ENCODE data around the gene CYRIA.

The CYRIA gene

DNA sequence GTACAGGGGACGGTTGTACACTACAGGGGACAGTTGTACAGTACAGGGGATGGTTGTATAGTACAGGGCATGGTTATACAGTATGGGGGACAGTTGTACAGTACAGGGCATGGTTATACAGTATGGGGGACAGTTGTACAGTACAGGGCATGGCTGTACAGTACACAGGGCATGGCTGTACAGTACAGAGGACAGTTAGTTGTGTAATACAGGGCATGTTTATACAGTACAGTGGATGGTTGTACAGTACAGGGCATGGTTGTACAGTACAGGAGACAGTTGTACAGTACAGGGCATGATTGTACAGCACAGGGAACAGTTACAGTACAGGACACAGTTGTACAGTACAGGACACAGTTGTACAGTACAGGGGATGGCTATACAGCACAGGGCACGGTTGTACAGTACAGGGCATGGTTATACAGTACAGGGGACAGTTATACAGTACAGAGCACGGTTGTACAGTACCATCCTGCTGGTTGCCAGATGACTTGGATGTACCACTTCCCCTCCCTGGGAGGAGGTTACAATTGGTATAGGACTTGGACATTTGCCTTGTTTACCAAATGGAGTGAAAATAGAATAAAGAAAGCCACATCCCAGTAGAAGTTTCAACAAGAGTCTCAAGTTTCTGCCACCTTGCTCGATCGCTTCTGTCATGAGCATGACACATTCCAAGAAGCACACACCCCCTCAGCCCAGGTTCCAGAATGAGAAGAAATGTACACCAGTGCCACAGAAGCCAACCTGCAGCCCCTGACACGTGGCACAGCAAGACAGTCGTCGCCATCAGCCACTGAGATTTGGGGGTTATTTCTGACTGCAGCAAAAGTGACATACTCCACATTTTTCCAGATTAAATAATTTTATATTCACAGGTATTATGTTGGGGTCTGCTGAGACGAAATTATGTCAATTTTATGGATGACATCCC is 16.0 kb downstream of the CYRIA start:
- no peak for DNase-seq

DNA sequence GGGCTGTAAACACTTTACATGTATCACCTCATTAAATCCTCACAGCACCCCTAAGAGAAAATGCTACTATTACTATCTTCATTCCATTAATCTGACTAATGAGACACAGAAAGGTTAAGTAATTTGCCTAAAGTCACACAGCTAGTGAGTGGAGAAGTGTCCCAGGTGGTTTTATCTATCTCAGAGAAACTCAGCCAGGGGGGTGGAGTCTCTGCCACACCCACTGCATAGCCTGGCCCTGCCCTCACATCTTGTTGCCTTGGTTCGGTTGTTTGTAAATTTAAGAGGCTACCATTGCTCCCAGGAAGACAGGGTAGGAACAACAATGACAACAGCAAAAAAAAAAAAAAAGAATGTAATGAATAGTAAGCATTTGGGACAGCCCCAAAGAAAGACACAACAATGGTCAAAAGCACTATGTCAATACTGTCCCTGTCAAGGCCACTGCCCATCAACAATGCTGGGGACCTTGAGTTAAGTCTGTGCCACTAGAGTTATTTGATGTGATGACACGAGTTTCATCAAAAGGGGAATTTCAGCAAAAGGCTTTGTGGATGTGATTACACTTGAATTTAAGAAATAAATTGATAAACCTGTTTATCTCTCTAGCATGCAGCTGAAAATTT is 17.5 kb downstream of the CYRIA start:
- no peak for DNase-seq

DNA sequence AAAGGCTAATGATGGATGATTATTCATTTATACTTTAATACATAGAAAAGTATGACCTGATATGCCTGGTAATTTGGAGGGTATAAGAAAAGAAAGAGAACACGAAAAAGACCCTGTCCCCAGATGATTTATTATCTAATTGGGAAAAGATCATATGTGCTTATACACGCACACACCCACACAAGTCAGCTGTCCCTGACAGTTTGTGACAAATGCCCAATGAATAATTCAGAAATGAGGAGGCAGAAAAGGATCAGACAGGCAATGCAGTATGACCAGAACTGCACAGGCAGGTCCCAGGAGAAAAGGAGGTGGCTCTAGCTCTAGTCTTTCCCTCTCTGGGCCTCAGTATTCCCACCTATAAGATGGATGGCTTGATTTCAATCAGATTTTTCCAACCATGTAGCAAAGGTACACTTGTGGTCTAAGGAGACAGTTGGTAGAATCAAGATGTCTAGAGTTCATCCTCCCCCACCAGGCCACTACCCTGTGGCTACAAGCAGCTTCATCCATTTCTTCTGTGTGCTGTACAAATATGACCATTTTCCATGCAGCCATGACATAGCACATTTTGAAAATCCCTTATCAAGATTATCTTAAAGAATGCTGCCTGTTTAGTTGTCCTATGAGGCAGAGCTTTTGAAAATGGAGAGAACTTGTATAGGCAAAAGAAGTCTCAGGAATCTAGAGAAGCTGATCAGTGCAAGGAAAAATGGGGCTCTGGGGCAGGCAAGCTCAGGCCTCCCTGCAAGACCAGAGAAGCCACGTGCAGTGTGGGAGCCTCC is 19.7 kb downstream of the CYRIA start:
- DNase-seq: no peak

DNA sequence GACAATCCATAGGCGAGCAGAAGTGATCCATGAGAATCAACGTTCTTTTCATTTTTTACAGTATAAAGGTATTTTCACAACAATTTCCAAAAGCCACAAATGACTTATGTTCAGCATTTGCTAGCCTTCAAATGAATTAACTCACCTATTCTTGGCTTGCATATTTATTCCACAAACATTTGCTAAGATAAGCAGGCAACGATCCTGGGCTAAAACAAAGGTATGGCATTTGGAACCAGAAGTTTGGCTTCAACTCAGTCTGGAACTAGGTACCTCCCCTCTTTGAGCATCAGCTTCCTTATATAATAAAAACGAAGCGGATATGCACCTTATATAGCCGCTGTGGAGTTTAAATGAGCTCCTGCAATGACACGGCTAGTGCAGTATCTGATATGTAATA is 20.5 kb downstream of the CYRIA start:
- no peak for DNase-seq

DNA sequence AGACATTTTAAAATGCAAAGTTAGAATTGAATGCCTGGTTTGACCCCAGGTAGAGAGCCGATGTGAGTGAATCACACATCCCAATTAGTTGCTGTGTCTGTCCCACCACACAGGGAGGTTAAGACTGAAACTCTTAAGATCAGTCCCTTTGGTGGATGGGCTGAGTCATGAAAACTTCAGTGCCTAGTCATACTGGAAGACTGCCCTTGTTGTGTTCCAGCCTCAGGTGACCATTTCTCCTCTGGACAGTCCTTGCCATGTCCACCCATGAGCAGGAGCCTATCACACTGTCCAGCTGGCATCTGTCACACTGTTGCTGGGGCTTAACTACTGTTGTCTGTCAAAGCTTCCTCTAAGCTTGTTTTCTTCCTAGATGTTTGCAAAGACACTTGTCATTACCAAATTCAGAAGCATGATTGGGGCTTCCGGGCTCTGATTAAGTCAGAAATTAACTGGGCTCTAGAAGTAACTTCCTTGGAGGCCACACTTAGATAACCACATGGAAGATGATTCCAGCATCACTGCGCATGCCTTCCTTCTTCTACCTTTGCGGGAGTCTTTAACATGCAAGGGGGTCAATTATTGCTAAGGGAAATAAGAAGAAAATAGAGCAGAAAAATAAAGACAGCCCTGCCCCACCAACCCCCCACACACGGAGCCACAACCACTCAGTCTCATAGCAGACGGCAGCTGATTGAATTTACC is 21.3 kb downstream of the CYRIA start:
- no peak for DNase-seq

DNA sequence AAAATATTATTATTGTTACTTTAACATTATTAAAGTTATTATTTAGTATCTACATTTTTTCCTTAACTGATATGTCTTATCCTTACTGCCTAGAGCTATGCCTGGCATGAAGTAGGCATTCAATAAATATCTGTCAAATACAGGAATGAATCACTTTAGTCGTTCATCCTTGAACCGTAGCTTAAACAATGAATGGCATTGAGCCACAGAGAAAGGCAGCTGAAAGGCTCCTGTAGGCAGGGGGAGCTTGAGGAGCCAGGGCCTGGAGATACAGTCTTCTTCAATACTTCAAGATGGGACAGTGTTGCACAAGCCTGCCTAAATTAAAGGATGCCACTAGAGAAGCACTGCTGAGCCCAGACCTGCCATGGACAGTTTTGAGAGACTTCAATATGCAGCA is 22.5 kb downstream of the CYRIA start:
- no peak for DNase-seq

DNA sequence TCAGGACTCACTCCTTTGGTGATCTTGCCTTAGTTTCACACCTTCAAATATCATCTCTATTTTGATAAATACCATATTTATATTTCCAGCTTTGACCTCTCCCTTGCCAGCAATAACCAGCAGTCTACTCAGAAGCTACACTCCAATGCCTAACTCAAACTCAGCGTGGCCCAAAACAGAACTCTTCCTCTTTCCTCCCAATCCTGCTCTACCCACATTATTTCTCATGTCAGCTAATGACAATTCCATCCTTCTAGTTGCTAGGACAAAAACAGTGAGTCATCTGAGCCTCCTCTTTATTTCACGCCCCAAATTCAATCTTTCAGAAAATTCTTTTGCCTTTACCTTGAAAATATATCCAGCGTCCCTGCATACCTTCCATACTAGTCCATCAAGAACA is 23.5 kb downstream of the CYRIA start:
- DNase-seq: no peak

DNA sequence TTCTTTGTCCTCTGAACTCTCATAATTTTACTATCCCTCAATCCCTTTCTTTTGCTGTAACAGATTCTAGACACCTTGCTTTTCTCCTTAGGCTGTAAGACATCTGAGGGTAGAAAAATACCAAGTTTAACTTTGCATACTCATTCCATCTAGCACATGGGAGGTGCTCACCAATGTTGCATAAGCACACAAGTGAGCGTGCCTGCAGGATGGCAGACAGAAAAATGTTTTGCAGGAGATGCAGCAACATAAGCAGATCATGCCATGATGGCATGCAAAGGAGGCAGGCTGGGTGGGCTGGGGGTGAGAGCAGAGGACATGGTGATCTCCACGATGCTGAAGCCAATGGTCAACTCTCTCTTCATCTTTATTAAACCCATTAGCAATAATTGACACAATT is 24.1 kb downstream of the CYRIA start:
- no peak for DNase-seq

DNA sequence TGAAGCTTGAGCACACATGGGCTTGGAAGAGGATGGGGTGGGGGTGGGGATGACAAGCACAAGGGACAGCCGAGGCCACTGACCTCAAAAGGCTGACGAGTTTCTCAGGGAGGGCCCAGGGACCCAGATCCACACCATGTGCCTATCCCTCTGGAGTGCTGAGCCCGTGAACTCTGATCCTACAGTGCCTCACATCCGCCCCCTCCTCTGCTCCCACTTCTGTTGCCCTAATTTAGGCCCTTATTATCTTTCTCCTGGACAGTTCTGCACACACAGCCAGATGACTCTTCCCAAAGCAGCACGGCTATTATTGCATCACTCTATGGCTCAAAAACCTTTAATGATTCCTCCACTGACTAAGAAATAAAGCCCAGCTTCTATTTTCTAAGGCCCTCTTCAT is 24.8 kb downstream of the CYRIA start:
- no peak for DNase-seq

DNA sequence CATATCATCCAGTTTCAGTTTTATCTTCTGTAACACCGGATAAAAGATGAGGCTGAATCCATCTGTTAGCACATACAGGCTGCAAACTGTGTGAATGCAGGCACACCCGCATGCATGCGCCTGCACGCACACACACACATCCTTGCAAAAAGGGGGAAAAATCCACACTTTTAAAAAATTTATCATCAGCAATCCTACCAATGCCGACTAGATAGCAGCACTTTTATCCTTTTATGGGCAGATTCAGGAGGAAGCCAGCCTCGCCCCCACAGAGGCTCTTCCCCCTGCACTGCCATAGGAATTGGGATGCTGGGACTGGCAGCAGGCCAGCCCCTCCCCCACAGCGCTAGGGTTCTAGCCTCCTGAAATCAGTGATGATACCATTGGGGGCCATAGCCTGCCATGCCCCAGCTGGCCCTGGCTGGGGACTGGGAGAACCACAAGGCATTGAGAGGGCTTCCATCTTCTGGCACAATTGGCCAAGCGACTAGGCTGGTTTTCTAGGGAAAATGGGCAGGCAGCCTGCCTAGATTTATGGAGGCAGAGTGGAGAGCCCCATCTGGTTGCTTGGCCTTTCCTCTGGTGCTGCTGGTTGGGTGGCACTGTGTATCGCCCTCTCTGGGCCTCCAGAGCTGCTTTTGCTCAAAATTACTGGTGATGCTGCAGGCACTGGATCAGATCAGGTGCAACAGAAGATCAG is 25.5 kb downstream of the CYRIA start:
- DNase-seq: no peak

DNA sequence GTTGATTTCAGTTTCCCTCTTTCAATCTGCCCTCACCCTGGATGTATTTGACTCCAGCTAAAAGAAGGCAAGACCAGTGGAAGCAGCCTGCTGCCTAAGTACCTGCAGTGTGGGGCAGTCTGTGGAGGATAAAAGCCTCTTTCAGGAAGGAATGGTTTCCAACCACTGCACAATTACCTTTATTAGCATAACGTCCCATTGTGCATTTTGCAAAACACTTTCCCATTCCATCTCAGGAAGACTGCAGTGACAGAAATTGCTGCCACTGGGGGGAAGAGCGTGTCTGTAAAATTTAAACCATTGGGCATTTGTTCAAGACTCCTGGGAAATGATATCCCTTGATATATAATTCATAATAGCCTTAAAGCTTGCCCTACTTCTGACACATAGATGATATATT is 26.2 kb downstream of the CYRIA start:
- no peak for DNase-seq

DNA sequence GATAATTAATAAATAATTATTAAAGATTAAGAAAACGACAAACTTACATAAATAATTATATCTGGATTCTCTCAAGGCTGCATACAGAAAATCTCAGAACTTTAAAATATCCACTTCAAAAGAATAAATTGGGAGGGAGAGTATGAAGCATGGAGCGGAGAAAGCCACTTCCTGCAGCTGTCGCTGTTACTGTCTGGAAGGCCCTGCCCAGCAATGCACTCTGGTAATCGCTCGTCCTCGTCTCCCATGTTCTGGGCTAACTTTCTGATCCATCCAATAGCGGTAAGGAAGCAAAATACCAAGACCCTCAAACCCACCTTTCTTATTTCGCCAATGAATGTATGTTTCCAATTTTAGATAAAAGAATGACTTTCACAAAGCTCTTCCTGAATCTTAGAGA is 26.7 kb downstream of the CYRIA start:
- DNase-seq: no peak

DNA sequence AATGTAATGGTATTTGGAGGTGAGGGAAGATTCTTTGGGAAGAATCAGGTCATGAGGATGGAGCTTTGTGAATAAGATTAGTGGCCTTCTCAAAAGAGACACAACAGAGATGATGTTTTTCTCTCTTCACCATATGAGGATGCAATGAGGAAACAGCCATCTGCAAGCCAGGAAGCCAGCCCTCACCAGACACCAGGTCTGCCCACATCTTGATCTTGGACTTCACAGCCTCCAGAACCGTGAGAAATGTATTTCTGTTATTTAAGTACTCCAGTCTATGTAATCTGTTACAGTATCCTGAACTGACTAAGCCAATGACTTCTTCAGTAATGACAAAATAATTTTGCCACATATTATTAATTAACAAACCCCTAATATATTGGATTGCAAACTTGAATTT is 28.3 kb downstream of the CYRIA start:
- no peak for DNase-seq

DNA sequence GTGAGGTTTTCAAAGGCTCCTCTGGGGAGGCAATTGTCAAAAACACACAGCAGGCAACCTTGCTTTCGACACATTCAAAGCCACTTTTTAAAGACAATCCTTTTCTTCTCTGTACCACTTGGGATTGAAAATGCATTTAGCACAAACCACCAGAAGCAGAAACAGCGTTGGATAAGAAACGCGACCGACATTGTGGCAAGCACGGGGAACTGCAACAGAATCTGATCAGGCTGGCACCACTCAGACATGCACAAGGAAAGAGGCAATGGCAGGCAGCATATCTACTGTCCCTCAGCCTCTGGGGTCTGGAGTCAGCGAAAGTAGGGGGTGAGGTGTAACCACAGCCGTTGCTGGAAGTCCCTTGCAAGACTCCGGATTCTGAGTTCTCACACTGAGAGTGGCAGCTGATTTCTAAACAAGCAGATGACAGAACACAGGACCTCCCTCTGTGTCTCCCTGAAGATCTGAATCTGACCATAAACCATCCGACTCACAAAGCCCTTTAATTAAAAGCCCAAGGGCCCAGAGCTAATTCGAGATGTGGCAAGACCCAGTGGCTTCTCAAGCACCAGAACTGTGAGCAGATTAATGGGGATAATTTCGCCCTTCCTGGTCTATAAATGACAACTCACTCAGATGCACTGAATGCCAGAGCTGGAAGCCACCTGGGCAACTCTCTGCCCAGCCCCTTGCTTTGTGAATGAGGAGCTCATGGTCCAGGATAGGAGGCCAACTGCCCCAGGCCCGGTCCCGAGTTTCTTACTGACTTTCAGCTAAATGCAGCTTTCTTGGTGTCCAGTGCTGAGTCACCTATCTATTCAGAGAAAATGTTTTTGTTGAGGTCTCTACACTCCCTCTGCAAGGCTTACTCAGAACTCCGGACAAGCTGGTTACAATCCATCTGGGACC is 29.6 kb downstream of the CYRIA start:
- no peak for DNase-seq

DNA sequence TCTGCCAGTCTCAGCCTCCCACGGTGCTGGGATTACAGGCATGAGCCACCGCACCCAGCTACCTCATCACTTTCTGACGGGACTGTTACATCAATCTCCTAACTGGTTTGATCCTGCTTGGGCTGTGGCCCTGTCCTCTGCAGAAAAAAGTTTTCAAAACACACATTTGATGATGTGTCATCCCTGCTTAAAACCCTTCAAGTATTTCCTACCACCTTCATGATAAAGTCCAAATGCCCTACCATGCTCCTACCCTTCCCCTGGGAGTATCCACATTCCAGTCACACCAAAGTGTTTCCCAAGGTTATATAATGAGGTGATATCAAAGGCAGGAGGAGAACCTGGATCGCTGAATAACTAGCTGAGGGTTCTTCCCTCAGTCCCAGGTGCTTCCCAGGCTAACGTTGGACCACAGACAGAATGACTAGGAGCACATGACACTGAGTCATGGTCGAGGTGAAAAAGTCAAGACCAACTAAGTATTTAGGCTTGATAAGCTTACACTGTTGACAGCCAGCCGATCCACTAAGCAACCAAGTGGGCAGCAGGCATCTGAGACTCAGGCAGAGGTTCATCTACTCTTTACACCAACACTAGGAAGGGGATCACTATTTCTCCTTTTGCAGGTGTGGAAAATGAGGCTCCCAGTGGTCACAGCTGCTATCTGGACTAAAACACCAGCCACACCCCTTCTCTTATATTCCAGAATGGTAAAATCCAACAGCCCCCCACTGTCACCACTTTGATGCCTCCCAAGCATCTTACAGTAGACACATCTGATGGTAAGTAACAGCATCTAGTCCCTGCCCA is 31.8 kb downstream of the CYRIA start:
- DNase-seq: no peak

DNA sequence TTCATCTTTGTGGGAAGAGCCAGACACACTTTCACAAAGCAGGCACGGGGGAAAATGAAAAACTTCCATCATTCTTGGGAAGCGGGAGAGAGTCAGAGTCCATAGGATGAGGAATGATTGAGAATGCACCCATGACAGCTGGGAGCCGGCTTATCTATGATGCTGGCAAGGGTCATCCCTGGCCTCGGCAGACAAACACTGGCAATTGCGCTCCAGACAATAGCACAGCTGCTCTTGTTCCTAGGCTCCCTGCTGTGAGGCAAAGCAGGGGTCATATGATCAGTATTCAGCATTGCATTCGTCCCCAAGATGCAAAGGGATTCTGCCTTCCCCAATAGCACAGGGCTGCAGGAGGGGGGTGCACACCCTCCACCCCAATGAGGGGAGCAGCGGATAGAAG is 33.0 kb downstream of the CYRIA start:
- DNase-seq: no peak

DNA sequence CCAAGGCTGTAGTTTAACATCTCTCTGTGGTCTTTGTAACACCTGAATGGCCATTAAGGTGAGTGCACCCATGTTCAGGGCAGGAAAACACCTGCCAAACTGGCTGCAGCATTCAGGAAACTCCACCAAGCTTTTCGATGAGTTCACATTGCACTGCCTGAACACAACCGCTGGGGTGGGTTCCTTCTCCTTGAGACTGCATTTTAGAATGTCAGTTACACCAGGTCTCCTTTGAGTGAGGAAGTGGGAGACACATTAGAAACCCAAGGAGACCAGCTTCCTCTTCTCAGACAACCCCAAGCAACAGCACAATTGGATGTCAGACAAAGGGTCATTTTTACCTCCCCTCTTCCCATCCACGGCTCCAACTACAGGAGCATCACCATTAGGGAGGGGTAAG is 35.2 kb downstream of the CYRIA start:
- DNase-seq: no peak

DNA sequence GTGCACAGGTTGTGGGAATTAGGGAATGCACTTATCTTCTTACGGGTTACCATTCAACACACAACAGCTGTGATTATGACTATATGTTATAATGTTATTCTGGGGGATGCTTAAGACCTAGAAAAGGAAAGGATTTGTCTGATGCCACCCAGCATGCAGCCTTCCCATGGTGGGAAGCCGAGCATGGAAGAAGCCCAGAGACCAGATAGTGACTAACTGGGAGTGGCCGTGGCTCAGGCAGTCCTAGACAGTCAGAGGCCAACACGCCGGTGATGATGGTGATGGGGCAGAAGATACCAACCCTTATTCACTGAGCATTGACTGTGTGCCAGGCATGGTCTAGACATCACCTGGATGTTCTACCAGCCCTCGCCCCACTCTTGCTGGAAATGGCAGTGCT is 35.9 kb downstream of the CYRIA start:
- no peak for DNase-seq

DNA sequence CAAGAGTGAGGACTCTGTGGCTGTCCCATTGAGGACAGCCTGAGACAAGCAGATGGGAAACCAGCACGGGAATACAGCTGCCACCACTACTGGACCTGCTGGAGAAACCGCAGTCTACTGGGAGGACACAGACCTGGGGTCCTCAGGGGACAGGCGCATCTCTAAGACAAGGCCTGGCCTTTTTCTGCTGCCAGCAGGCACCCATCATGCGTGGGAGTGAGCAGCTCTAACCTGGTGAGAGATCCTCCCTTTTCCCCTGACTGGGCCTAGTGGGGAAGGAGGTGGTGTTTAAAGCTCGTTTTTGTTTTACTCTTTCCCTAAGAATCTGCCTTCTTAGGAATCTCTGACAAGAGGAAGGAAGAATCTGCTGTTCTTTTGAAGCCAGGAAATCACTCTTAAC is 36.6 kb downstream of the CYRIA start:
- no peak for DNase-seq

DNA sequence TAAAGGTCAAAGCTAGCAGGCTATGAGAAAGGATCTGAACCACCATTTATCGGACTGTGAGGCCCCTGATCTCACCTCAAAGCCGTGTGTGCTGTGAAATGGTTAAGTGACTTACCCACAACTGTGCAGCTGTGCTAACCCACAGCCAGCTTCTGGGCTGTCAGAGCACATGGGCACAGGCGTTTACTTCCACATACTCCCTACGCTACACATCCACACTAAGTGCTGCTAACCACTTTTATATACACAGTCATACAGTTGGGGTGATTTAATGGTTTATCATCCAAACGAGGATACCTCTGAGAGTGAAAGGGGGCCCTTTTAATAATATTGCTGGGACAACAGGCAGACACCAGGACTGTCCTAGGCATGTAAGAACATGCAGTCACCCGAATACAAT is 37.3 kb downstream of the CYRIA start:
- DNase-seq: no peak

All from SW 1271 (cell line).